Measurements from ENCODE around the gene HAP1.

GRCh38 chr17:41738077-41738800 is 3.8 kb upstream of the HAP1 start:
- TF ChIP-seq CTCF (IDR thresholded peaks at IDR 0.05) (peak; percentile 97 to 100 (median 98)), POLR2A (IDR thresholded peaks at IDR 0.05) (no peak)

Data from heart left ventricle (tissue), 13 donors.